DMS114 treated with DMSO at 0.1 percent for 48 hours (cell line): ENCODE measurements around the gene SMIM34.
"Not testable (repeated sequence)": the region's sequence is repeated elsewhere in the genome, so short reads cannot be mapped to it uniquely, and the experiment has no call there.

Source experiments
- DNase-seq: peaks from one replicate; lab custom pipeline; 2025; ENCODE audit not compliant: unreplicated experiment; lab: John Stamatoyannopoulos, UW

The SMIM34 gene

DNA sequence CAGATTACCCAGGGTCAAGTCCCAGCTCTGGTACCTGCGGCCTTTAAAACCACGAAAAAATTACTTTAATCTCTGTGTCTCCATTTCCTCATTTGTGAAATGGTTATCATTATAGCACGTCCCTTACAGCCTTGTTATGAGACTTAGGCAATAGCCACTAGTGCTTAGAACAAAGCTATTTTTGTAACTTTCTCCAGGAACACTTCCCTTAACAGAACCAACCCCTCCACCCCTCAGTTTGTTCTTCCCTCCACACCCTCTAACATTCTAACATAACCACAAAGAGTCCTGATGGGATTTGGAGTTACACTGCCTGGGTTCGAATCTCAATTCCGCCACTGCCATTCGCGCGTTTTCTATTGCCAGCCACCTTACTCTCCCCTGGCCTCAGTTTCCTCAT, 49.3 kb downstream of the SMIM34 start:
- not testable (repeated sequence) for DNase-seq

DNA sequence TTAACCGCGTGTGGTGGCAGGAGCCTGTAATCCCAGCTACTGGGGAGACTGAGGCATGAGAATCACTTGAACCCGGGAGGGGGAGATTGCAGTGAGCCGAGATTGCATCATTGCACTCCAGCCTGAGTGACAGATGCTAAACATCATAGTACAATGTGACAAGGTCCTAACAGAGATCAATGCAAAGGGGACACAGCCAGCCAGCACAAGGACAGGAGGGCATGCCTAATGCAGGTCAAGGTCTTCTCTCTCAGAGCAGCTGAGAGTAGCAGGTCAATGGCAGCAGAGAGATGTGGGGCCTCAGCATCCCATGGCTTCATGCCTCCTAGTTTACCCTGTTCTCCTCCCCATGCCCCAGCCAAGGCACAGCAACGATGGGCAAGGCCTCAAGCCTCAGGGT, 51.4 kb downstream of the SMIM34 start:
- DNase-seq, result no peak

GRCh38 chr21:34369741-34370140, 54.0 kb downstream of the SMIM34 start:
- DNase-seq, result no peak
